Small intestine (tissue), 7 donors: ENCODE results near the gene MYH16. TPM values are rescaled to one million over a fixed set of nuclear protein-coding genes. Genes with fewer than 3 reads are reported as not detected.
"Not testable (repeated sequence)": the region's sequence is repeated elsewhere in the genome, so short reads cannot be mapped to it uniquely, and the experiment has no call there.

Source experiments
- DNase-seq, 2 donors: peaks; one replicate each; pipeline versions ENCODE4 v3.0.0 to v3.0.0-alpha.2; 2013
- FAIRE-seq: peaks from 2 replicates; lab custom pipeline; 2012; peaks lifted over from hg19 to GRCh38; lab: Jason Lieb, UNC
- H3K27ac ChIP-seq, 3 donors: one replicate each; pipeline ENCODE4 v1.5.1; 2013; ENCODE audit warnings: low read length in 2 of 3, mild to moderate bottlenecking in 2 of 3, control low read depth in 1 of 3, inconsistent platforms in 1 of 3, low read depth in 1 of 3, moderate library complexity in 1 of 3
- H3K27me3 ChIP-seq, 3 donors: one replicate each; pipeline ENCODE4 v1.6.1; 2013; ENCODE audit warnings: low read length in 3 of 3, inconsistent platforms in 1 of 3; ENCODE audit not compliant: control insufficient read depth in 3 of 3, insufficient read depth in 3 of 3
- H3K36me3 ChIP-seq, 3 donors: one replicate each; pipeline ENCODE4 v1.6.1; 2013; ENCODE audit warnings: low read length in 3 of 3, inconsistent platforms in 1 of 3, low read depth in 1 of 3, mild to moderate bottlenecking in 1 of 3, moderate library complexity in 1 of 3; ENCODE audit not compliant: control insufficient read depth in 3 of 3, insufficient read depth in 2 of 3
- H3K4me1 ChIP-seq, 3 donors: one replicate each; pipeline ENCODE4 v1.6.1; 2013; ENCODE audit warnings: low read length in 2 of 3, inconsistent platforms in 1 of 3, low read depth in 1 of 3, mild to moderate bottlenecking in 1 of 3, moderate library complexity in 1 of 3; ENCODE audit not compliant: control insufficient read depth in 3 of 3, insufficient read depth in 2 of 3
- H3K4me3 ChIP-seq, 3 donors: one replicate each; pipeline ENCODE4 v1.5.1; 2013; ENCODE audit warnings: low read length in 3 of 3, control low read depth in 1 of 3, inconsistent platforms in 1 of 3, low read depth in 1 of 3, mild to moderate bottlenecking in 1 of 3, moderate library complexity in 1 of 3
- H3K9me3 ChIP-seq, 2 donors: one replicate each; pipeline ENCODE4 v1.6.1; 2013; ENCODE audit warnings: low read depth in 1 of 2, low read length in 1 of 2; ENCODE audit not compliant: control insufficient read depth in 2 of 2, insufficient read depth in 1 of 2
- WGBS, 3 donors: extraction: QIAGEN DNeasy Blood & Tissue Kit; methylation state at CpG; one replicate each; pipeline ENCODE4 v1.1.7; 2013; 5-methylcytosine and 5-hydroxymethylcytosine counted together
- polyA plus RNA-seq, 4 donors: library from polyadenylated mRNA; stranded (reverse) in 3 of 4; unstranded in 1 of 4; fragments of 200-250 nt in 3 of 4; fragments of 120-200 nt in 1 of 4; gene quantifications; one replicate each; pipeline versions ENCODE4 v1.2.1 to v1.2.3, GENCODE V29; 2013
- donor health status: healthy with polysubstance abuse.
- donor health status: control.
- donor health status: control.
- donor health status: Bipolar disorder and iron deficiency.
- donor health status: healthy.

MYH16 gene
- polyA plus RNA-seq, 4 donors = 0.01 to 0.07 TPM; not detected in 2

- not testable (repeated sequence) for H3K27ac ChIP-seq, H3K36me3 ChIP-seq, H3K9me3 ChIP-seq, H3K4me1 ChIP-seq, FAIRE-seq, H3K27me3 ChIP-seq, DNase-seq, H3K4me3 ChIP-seq
- 84 to 100% (median 94%) methylated on average over 1 of the region's 1 CpG for WGBS, 3 donors
These were observed 34.8 kb upstream of the MYH16 start for GRCh38 chr7:99237876-99238275.

GRCh38 chr7:99238558-99239341 lies 33.9 kb upstream of the MYH16 start:
- no peak overlapping the region for H3K27ac ChIP-seq
- H3K4me1 ChIP-seq = no peaks in the 10 kb centered on the region
- H3K36me3 ChIP-seq = no peaks in the 10 kb centered on the region
- WGBS, 3 donors = 76 to 82% (median 78%) methylated on average over 15 of the region's 15 CpGs
- DNase-seq = no peak
- FAIRE-seq = no peak
- H3K4me3 ChIP-seq = no peak overlapping the region
- H3K27me3 ChIP-seq = no peaks in the 10 kb centered on the region
- H3K9me3 ChIP-seq = no peaks in the 10 kb centered on the region

DNA sequence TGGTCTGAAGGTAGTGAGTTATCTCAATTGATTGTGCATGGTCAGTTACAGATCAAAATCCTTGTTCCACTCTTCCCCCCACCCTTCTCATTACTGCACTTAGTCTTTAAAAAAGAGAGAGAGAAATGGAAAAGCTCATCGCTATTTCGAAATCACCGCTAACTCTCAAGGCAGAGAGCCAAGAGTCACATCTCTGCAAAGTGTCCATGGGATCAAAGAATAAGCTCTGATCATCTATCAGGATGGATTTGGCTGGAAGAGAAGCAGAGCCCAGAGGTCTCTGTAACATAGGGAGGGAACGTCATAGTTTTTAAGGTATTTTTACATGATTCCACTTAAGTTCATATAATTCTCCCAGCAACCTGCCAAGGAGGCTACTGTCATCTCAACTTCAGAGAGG lies 30.0 kb upstream of the MYH16 start:
- WGBS, 3 donors = 90 to 96% (median 90%) methylated on average over 4 of the region's 4 CpGs
- Histone ChIP-seq H3K9me3 (no peaks in the 10 kb centered on the region), H3K4me1 (no peaks in the 10 kb centered on the region), H3K36me3 (no peaks in the 10 kb centered on the region), H3K27me3 (no peaks in the 10 kb centered on the region), H3K27ac (no peak overlapping the region), H3K4me3 (no peak overlapping the region)
- DNase-seq = no peak
- FAIRE-seq = no peak

DNA sequence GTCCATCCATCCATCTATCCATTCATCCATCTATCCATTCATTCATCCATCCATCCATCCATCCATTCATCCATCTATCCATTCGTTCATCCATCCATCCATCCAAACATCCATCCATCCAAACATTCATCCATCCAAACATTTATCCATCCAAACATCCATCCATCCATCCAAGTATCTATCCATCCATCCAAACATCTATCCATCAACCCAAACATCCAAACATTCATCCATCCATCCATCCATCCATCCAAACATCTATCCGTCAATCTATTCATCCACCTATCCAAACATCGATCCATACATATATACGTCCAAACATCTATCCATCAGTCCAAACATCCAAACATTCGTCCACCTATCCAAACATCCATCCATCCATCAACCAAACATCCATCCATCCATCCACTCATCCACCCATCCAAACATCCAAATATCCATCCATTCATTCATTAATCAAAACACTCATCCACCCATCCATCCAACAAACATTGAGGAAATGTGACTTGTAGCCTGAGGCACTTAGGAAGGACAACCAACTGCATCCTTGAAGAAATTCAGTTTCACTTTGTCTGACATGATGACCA lies 28.8 kb upstream of the MYH16 start:
- Histone ChIP-seq H3K4me1 (no peaks in the 10 kb centered on the region), H3K9me3 (no peaks in the 10 kb centered on the region), H3K4me3 (no peak overlapping the region), H3K27ac (no peak overlapping the region), H3K27me3 (no peaks in the 10 kb centered on the region), H3K36me3 (no peaks in the 10 kb centered on the region)
- WGBS, 3 donors = 84 to 93% (median 86%) methylated on average over 5 of the region's 5 CpGs
- no peak for DNase-seq
- no peak for FAIRE-seq

GRCh38 chr7:99244939-99245338 lies 27.7 kb upstream of the MYH16 start:
- Histone ChIP-seq H3K27me3 (no peaks in the 10 kb centered on the region), H3K4me1 (no peaks in the 10 kb centered on the region), H3K27ac (no peak overlapping the region), H3K36me3 (no peaks in the 10 kb centered on the region), H3K4me3 (no peak overlapping the region), H3K9me3 (no peaks in the 10 kb centered on the region)
- no peak for DNase-seq
- WGBS, 3 donors = 47 to 63% (median 62%) methylated on average over 3 of the region's 3 CpGs
- no peak for FAIRE-seq

- H3K36me3 ChIP-seq = no peaks in the 10 kb centered on the region
- no peak overlapping the region for H3K27ac ChIP-seq
- no peaks in the 10 kb centered on the region for H3K27me3 ChIP-seq
- no peaks in the 10 kb centered on the region for H3K9me3 ChIP-seq
- WGBS, 3 donors = 78 to 86% (median 84%) methylated on average over 10 of the region's 10 CpGs
- FAIRE-seq (no peak), DNase-seq (no peak)
- no peaks in the 10 kb centered on the region for H3K4me1 ChIP-seq
- no peak overlapping the region for H3K4me3 ChIP-seq
These were observed 24.1 kb upstream of the MYH16 start for GRCh38 chr7:99248391-99249095.

- Histone ChIP-seq H3K36me3 (no peaks in the 10 kb centered on the region), H3K4me3 (no peak overlapping the region), H3K4me1 (no peaks in the 10 kb centered on the region), H3K27ac (no peak overlapping the region), H3K9me3 (no peaks in the 10 kb centered on the region), H3K27me3 (no peaks in the 10 kb centered on the region)
- no peak for DNase-seq
- FAIRE-seq = no peak
- WGBS, 3 donors = 77 to 85% (median 83%) methylated on average over 8 of the region's 8 CpGs
These were observed 22.6 kb upstream of the MYH16 start for GRCh38 chr7:99249985-99250575.

DNA sequence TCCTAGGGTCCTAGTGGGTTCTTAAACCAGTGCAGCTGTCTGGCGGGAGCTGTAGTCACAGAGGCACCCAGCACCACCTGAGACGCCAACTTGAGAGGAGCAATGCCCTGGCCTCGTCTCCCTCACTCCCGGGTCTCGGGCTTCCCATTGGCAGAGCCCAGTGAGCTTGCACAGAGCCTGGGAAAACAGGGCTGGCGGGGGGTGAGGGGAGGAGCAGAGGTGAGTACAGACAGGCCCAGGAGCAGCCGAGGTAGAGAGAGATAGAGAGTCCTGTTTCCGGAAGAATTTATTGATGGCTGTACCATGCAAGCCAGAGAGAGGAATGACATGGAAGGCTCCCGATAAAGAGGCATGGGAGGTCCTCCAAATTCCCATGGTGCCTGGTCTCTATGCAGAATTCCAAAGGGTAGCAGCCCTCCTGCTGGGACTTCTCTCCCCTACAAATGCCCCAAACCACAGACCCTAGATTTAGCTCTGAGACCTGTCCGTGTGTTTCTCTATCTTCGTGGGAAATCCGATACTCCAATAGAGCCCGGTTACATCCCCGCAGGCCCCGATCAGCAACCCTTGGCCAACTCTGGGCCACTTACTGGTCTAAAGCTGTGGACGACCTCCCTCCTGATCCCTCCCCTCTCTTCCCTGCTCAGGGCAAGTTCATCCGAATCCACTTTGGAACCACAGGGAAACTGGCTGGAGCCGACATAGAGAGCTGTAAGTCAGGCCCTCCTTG lies 20.3 kb upstream of the MYH16 start:
- DNase-seq (peak in 1 of 2 donors; percentile 36), FAIRE-seq (no peak)
- H3K27ac ChIP-seq = no peak overlapping the region
- H3K4me1 ChIP-seq = no peaks in the 10 kb centered on the region
- H3K27me3 ChIP-seq = no peaks in the 10 kb centered on the region
- no peak overlapping the region for H3K4me3 ChIP-seq
- no peaks in the 10 kb centered on the region for H3K9me3 ChIP-seq
- 65 to 81% (median 78%) methylated on average over 18 of the region's 18 CpGs for WGBS, 3 donors
- no peaks in the 10 kb centered on the region for H3K36me3 ChIP-seq
